ENCODE results near the gene WDR54.

Gene WDR54

DNA sequence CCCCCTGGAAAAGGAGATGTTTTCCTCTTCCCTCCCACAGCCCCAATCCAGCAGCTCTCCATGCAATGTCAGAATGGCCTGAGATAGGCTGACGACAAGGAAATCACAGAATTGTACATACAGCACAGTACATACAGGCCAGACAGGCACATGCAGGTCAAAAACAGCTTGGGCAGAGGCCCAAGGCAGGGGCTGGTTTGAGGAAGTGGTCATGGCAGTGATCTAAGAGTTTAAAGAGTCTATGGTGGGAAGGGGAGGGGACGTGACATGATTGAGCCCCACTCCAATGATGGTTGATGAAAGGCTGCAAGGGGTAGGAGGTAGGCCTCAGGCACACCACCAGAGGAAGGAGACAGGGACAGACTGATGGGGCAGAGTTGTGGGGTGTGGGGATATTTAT, 45.7 kb upstream of the WDR54 start:
- H3K27me3 ChIP-seq, result no peaks in the 10 kb centered on the region

GRCh38 chr2:74378007-74378406, 43.5 kb upstream of the WDR54 start:
- H3K9me3 ChIP-seq, result no peaks in the 10 kb centered on the region
- H3K4me3 ChIP-seq (ENCODE audit: low read depth in 1 of 2, low read length in 1 of 2), result no peak overlapping the region
- H3K27ac ChIP-seq, result no peak overlapping the region
- no peaks in the 10 kb centered on the region for H3K27me3 ChIP-seq
- H3K36me3 ChIP-seq, result peaks cover 44% of the 10 kb centered on the region
- no peak for TF ChIP-seq CTCF (IDR thresholded peaks at IDR 0.05)
- H3K4me1 ChIP-seq (ENCODE audit: control insufficient read depth in 1 of 2, insufficient read depth in 1 of 2, low read depth in 1 of 2, low read length in 1 of 2), result peaks cover 4 to 6% of the 10 kb centered on the region in 2 experiments

More for the DNA sequence above, 45.7 kb upstream of the WDR54 start:
- no peak overlapping the region for H3K27ac ChIP-seq
- H3K9me3 ChIP-seq, result no peaks in the 10 kb centered on the region
- no peak for TF ChIP-seq CTCF (IDR thresholded peaks at IDR 0.05)
- no peaks in the 10 kb centered on the region for H3K4me1 ChIP-seq (ENCODE audit: control insufficient read depth in 1 of 2, insufficient read depth in 1 of 2, low read depth in 1 of 2, low read length in 1 of 2)
- no peak overlapping the region for H3K4me3 ChIP-seq (ENCODE audit: low read depth in 1 of 2, low read length in 1 of 2)
- peaks cover 62% of the 10 kb centered on the region for H3K36me3 ChIP-seq

DNA sequence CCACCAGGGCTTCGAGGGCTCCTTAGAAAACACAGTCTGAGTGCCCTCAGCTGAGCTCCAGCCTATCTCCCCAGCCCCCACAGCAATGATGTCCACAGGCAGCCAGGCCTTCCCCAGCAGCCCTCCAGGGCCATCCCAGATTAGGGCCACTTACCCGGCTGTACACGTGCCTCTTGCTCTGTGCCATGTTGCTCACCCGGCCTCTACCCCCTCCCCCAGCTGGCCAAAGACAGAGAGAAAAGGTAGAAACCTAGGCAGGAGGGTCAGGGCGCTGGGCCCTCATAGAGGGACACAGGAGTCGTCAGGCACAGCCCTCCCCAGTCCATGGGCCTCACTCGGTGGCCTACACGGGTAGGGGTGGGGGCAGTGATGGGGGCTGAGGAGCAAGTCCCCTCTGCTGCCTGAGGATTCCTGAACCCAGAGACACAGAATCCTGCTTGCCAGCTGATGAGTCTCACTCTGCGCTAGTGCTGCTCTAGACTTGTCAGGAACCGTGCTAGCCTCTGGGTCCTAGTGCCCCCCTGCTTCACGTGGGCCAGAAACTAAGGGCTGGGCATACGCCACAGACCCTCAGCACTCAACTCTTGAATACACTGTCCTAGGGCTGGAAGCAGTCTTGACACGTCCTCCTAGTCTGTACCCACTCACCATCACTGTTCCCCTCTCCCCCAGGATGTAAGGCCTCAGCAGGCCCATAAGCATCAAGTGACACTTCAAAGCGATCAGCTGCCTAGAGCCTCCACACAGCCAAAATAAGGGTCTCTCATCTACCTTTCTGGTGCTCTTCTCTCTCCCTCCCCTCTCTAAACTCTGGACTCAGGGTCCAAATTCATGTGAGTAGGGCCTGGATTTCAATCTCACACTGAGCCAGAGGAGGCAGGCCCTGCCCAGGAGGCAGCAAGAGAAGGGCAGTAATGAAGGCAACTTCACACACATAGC, 41.4 kb upstream of the WDR54 start, which contains the start of gene DCTN1:
Gene DCTN1, minus strand, starts transcription at position 461 of the 939 bp plus-strand sequence. Its CDS starts 274 bp downstream, at position 187.
- H3K4me1 ChIP-seq (ENCODE audit: control insufficient read depth in 1 of 2, insufficient read depth in 1 of 2, low read depth in 1 of 2, low read length in 1 of 2), result peaks cover 4 to 14% of the 10 kb centered on the region in 2 experiments
- no peak for TF ChIP-seq CTCF (IDR thresholded peaks at IDR 0.05)
- H3K9me3 ChIP-seq, result no peaks in the 10 kb centered on the region
- H3K27ac ChIP-seq, result no peak within 1 kb of the TSS
- peaks cover 34% of the 10 kb centered on the region for H3K36me3 ChIP-seq
- no peak within 1 kb of the TSS for H3K4me3 ChIP-seq (ENCODE audit: low read depth in 1 of 2, low read length in 1 of 2)
- no peaks in the 10 kb centered on the region for H3K27me3 ChIP-seq

DNA sequence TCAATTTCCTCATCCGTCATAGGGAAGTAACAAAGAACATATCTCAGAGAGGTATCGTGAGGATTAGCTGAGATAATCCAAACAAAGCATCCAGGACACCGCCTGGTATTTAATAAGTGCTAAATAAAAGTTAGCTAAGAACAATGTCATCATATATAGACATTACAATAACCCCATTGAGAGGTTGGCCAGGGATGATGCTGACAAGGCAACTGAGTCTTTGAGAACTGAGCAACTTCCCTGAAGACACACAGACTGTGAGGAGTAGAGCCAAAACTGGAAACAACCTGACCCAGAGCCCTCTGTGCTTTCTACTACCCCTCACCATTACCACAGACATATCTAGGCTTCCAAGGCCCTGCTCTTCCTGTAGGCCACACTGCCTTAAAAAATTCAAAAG, 39.8 kb upstream of the WDR54 start:
- Histone ChIP-seq H3K4me3 (ENCODE audit: low read depth in 1 of 2, low read length in 1 of 2) (no peak overlapping the region), H3K9me3 (no peaks in the 10 kb centered on the region), H3K36me3 (peaks cover 25% of the 10 kb centered on the region), H3K27ac (no peak overlapping the region), H3K4me1 (ENCODE audit: control insufficient read depth in 1 of 2, insufficient read depth in 1 of 2, low read depth in 1 of 2, low read length in 1 of 2) (peaks cover 4 to 14% of the 10 kb centered on the region in 2 experiments), H3K27me3 (no peaks in the 10 kb centered on the region)
- no peak for TF ChIP-seq CTCF (IDR thresholded peaks at IDR 0.05)

DNA sequence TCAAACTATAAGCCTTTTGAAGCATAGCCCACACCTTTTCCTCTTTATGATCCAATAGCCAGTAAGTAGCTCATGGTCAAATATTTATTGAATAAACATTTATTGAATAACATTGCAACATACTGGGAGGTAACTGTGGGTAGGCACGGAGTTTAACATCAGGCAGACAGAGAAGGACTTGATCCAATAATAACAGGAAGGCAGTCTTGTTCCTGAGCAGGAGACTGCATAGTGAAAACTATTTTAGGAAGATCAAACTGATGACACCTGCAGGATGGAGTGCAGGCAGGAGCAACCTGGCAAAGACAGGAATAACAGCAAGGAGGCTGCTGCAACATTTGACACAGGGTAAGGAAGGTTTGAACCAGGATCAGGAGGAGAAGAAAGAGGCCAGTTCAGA, 38.3 kb upstream of the WDR54 start:
- Histone ChIP-seq H3K27ac (no peak overlapping the region), H3K4me3 (ENCODE audit: low read depth in 1 of 2, low read length in 1 of 2) (no peak overlapping the region), H3K4me1 (ENCODE audit: control insufficient read depth in 1 of 2, insufficient read depth in 1 of 2, low read depth in 1 of 2, low read length in 1 of 2) (peaks cover 4 to 14% of the 10 kb centered on the region in 2 experiments), H3K27me3 (no peaks in the 10 kb centered on the region), H3K9me3 (no peaks in the 10 kb centered on the region), H3K36me3 (peaks cover 10% of the 10 kb centered on the region)
- TF ChIP-seq CTCF (IDR thresholded peaks at IDR 0.05), result no peak
